GM21717 (cell line): Measurements from ENCODE around the gene CCDC73.
"Not testable (repeated sequence)": the region's sequence is repeated elsewhere in the genome, so short reads cannot be mapped to it uniquely, and the experiment has no call there.

ENCODE experiments used
- ATAC-seq: cut with Tn5 transposase; IDR thresholded peaks from one replicate; pipeline ENCODE4 v1.9.1; 2021; ENCODE audit warnings: mild to moderate bottlenecking, moderate library complexity; ENCODE audit not compliant: unreplicated experiment

Gene CCDC73

DNA sequence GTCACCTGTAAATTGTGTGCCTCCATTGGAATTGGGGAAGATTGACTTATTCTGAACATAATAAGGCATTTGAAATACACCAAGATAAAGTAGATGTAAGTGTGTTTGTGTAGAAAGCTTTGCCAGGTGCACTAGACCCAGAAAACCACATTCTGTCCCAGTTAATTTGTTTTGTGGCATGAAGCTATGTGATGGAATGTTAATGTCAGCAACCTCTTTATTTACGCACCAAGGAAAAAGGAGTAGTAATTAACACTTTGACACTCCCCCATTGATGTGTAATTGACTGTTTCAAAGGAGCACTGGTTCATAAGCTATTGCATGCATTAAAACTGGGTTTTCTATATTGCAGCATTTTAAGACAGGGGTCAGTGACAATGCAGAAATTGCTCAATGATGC lies 196.5 kb downstream of the CCDC73 start:
- no peak for ATAC-seq

DNA sequence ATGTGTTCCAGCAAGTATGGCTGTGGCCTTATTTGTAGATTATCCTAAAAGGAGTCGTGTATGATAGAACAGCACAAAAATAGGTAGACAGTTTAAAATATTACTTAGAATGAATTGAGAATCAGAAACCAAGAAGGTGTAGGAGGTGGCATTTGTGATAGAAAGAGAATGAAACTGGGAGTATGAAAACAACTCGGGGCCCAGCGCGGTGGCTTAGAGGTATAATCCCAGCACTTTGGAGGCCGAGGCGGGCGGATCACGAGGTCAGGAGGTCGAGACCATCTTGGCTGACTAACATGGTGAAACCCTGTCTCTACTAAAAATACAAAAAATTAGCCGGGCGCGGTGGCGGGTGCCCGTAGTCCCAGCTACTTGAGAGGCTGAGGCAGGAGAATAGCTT lies 198.3 kb downstream of the CCDC73 start:
- not testable (repeated sequence) for ATAC-seq

DNA sequence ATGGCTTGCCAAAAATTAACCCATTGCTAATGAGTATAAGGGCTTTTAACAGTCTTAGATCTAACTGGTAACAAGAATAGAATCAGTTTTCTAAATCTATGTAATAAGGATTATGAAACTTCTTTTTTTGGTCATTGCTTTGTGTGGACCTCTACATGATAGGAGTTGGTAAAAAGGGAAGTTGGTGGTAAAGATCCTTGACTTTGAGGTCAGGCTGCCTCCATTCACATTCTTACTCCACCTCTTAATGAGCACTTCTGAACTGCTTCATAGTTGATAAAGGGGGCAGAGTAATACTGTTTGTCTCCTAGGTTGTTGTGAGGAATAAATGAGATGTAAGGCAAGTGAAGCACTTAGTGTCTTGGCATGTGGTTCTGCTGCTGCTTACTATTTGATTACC lies 200.2 kb downstream of the CCDC73 start:
- no peak for ATAC-seq

DNA sequence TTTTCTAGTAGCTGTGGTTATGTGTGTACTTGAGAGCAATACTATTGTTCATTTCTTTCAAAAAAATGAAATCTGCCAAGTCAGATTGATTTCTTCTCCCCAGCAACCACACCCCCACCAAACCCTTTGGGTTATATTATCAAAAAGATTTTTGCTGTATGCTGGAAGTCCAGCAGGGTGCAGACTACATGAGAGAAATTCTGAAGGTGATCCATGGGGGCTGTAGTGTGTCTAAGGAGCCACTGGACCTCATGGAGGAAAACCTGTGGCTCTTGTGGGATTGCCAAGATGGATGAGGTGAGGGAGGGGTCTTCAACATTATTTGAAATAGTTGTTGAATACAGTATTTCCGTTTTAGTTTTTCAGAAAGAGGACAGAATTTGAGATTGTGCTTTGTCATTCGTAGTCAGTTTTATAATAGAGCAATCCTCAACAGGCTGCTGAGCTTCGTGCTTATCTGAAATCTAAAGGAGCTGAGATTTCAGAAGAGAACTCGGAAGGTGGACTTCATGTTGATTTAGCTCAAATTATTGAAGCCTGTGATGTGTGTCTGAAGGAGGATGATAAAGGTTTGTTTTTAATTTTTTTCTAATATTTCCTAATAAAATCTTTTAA lies 207.8 kb downstream of the CCDC73 start:
- no peak for ATAC-seq

DNA sequence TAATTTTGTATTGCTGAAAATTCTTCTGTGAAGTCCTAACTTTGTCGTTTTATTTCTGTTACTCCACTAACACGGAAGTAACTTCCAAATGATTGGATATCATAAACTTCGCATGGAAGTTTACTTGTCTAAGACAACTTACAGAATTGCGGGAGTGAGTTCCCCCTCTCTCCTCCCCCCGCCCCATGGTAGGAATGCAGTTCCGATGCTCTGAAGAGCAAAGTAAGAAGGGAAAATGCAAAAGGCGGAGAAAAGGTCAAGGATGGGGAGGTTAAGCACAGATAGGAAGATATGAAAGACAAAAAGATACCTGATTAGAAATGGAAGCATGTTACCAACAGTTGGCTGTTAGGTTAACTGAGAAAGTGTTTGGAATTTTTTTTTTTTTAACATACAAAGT lies 209.5 kb downstream of the CCDC73 start:
- ATAC-seq = no peak

DNA sequence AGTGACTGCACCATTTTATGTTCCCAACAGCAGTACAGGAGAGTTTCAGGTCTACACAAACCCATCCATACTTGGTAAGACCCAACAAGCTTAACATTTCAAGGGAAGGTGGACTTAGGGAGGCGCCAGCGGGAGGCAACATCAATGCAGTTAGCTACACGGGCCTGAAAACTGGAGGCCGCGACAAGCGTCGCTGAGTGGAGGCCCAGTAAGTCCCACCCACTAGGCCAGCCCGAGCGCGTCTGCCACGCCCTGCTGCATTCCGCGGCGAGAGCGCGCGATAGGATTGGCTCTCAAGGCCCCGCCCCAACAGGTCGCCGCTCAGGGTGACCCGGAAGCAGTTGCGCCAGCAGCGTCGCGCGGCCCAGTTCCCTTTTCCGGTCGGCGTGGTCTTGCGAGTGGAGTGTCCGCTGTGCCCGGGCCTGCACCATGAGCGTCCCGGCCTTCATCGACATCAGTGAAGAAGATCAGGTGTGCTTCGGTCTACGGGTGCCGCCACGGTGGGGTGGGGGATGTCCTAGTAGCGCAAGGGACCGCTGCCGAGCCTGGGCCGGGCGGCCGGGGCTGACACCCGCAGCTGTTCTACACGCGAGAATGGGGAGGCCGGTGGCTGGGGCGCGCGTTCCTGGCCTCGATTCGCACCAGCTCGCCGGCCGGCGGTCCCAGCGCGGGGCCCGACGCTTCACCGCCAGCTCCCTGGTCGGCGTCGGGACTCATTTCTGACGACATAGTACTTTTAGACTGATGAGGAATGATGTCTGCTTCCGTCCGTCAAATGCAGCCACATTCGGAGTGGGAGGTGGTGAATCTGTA lies 210.8 kb downstream of the CCDC73 start, which contains the start of gene EIF3M:
Gene EIF3M, plus strand, starts transcription at position 373 of the 813 bp plus-strand sequence. Its CDS starts 57 bp downstream, at position 430.
- ATAC-seq = peak; percentile 98

DNA sequence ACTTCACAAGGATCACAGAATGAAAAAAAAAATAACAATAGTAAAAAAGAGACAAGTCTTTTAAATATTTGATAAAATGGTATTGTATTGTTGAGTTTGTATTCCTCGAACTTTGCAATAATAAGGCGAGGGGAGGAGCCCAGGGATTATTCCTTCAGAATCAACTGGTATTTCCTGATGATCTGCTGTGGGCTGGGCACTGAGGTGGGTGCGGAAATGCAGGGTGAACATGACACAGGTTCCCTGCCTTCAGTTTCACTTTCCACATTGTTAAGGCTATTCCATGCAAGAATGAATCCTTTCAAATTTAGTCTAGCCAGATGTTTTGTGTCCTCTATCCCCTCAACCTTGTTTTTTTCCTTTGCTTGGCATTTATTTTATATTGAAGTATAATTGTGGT lies 212.9 kb downstream of the CCDC73 start:
- no peak for ATAC-seq

DNA sequence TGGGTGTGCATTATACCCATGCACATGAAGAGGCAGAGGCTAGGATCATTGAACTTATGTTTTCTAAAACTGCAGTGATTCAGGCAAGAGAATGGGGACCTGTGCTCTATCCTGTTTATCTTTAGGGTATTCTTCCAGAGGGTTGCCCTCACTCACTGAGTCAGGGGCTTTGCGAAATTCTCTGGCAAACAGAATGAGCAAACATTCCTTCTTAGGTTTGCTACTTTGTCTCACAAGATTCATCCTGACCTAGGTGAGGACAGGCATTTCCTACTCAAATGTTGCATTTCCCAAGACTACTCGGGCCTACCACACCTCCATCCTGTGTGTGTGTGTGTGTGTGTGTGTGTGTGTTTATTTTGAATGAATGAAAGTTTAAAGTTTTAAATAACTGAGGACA lies 213.5 kb downstream of the CCDC73 start:
- ATAC-seq = no peak

DNA sequence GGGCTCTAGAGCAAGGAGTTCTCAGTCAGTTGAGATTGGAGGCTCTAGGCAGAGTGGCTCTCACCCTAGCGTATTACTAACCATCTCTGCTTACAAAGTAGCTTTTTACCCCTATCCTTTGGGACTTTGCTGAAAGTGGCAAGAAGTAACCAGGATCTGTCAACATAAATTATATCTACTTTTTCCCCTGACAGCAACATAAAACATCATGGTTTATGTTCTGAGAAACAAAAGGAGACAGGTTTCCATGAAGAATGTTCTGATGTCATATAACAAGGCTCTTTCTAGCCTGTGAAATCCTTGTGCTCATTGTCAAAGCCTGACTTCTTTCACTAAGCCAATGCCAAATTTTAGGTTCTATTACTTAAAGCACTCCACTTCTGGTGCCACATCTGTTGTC lies 218.0 kb downstream of the CCDC73 start:
- ATAC-seq = no peak

DNA sequence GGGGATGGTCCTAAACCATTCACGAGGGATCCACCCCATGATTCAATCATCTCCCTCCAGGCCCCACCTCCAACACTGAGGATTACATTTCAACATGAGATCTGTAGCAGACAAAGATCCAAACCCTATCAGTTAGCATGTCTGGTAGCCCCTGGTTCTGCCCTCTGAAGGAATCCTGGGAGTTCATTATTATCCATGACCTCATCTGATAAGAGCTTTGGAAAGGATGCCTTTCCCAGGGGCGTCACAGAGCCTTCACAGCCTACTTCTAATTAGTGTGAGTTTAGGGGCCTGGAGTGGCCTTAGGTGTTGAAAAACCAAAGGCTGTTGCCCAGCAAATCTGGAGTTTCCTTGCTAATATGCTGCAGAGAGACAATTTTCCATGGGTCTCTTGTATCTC lies 219.4 kb downstream of the CCDC73 start:
- no peak for ATAC-seq

DNA sequence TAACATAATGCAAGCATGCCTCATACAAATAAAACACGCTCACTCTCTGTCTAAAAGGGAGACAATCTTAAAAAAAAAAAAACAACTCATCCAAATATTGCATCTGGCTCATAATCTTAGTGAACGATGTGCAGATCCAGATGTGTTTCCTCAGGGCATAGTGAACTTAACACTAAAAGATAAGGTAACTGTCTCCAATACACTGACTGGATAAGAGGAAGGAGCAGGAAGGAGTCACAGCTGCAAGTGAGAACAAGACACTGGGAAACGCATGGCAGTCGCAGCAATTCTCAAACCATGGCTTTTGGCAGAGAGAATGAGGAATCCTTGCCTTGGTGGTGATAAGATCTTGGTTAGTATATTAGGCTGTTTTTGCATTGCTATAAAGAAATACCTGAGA lies 220.0 kb downstream of the CCDC73 start:
- ATAC-seq = no peak

DNA sequence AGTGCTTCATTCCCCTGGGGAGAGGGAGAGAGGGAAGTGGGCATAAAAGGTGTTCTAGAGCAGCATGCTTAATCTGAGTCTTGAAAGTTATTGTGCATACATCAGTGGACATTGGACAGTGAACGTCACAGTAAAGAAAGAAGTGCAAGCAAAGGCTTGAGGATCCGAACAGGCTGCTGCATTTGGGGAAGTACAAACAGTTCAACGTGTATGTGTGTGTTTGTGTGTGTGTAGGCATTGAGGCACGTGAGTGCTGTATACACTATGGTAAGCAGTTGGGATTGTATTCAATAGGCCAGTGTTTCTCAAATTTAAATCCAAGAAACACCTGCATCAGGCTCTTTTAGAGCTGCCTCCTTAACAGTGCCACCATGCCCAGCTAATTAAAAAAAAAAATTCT lies 221.2 kb downstream of the CCDC73 start:
- ATAC-seq = no peak

DNA sequence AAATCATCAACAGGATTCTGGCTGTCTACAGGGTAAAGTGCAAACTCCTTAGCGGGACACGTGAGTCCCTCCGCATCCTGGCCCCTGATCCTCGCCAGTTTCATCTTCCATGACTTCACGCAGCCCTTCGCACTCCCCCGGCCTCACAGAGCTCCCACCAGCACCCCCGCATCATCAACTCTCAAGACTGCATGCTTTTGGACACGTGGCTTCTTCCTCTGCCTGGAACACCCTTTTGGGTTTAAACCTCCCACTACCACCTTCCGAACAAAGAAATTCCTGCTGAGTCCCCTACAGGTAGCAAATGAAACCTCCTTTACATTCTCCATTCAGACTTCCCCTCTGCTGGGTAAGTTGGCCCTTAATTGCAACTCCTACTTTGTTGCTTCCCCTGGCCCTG lies 223.4 kb downstream of the CCDC73 start:
- no peak for ATAC-seq

DNA sequence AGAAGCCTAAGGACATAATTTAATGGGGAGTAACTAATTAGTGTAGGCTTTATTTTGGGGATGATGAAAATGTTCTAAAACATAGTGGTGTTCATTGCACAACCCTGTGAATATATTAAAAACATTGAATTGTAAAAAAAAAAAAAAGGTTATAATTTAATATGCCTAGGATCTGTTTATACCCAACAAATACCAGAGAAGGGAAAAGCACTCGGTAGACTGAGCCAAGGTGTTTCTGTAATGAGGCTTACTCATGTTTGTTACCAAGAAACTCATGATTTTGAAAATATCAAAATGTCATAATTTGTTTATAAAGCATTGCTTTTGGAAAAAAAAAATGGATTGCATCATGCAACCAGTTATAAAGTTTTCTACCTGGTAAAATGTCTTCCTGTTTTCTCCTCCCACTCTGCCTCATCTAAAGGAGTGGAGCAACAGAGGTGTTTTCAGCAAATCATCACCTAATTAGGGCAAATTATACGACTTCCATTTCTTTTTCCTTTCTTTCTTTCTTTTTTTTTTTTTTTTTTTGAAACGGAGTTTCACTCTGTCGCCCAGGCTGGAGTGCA lies 225.1 kb downstream of the CCDC73 start:
- ATAC-seq = no peak

DNA sequence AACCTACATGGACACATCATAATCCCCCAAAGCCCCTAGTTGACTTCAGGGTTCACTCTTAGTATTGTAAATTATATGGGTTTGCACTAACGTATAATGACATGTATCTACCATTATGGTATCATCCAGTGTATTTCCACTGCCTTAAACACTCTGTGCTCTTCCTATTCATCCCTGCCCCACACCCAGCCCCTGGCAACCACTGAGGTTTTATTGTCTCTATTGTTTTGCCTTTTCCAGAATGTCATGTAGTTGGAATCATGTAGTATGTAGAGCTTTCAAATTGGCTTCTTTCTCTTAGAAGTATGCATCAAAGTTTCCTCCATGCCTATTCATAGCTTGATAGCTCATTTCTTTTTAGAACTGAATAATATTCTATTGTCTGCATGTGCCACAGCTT lies 227.3 kb downstream of the CCDC73 start:
- no peak for ATAC-seq

DNA sequence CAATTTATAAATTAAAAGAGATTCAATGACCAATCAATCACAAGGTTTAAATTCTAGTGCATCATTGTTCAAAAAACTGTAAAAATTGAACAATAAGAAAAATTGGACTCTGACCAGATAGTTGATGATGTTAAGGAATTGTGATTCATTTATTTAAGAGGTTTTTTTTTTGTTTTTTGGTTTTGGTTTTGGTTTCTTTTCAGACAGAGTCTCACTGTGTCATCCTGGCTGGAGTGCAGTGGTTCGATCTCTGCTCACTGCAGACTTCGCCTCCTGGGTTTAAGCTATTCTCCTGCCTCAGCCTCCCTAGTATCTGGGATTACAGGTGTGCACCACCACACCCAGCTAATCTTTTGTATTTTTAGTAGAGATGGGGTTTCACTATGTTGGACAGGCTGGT lies 227.9 kb downstream of the CCDC73 start:
- no peak for ATAC-seq

DNA sequence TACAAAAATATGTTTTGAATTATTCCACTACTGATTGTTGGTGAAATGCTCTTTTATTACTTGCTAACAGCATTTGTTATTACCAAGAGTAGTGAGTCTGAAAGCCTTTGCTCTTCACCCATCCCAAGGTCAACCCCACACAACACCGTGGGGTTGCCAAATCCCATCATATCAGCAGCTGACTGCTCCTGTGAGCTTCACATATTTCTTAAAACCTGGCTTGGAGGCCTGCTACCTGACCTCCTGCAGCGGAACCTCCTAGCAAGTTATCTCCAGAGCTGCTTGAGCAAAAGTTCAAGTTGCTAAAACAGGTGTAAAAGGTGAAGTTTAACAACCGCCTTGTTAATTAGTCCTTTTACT lies 230.9 kb downstream of the CCDC73 start:
- ATAC-seq = no peak

DNA sequence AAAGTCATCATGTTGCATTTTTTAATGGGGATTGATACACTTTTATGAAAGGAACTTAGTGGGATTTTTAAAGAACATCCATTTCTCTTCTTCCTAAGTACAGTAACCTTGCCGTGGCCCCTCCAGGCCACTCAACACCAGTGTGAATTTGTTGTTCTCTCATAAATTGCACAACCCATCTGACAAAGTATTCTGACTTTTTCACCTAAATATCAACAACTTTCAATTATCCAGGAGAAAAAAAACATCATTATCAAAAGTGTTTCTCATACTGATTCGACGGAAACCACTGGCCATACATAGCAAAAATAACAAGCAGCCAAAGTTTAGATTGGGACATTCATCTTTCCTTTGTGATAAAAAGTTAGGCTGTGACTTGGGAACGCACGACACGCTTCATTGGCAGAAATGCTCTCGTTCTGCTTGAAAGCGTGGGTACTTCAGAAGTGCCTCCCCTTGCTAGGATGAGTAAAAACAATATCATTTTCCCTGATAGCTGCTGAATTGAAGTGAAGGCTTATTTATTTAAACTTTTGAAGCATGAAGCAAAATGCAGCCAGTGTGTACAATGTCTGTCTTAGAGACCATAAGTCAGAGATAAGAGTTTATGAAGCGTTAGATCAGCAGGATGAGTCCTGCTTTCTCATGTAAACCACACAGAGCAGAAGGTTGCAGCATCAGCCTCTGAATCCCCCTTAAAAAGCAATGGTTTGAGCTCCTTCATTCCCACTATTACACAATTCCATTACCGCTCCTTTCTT lies 231.4 kb downstream of the CCDC73 start:
- no peak for ATAC-seq

DNA sequence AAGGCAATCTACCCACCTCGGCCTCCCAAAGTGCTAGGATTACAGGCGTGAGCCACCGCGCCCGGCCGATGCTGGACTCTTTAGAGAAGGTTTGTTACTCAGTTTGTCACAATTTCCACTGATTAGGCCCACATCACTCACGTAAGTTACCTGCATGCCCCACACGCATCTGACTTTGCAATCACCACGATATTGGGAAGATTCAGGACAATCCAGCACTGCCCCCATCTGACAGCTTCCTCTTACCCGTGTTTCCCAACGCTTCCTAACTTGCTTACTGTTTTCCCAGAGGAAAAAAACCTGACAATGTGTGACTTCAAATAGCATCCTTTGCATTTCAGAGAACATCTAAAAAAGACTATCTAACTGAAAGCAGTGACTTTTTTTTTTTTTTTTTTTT lies 232.6 kb downstream of the CCDC73 start:
- ATAC-seq = no peak

DNA sequence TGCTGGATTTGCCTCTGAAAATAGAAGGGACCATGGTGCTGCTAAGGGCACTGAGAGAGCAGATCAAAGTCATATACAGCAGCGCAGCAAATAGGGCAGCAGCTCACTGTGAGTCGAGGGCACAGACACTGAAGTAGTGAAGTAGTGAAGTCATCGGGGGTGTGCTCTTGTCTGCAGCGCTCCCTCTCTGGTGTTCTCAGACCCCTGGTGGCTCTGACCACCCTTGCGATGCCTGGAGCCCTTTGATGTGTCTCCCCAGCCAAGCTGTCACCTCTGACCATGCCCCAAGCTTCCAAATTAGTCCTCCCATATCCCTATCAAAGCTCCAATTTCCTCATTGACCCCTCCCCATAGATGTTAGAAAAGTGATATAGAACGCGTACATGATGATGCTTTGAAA lies 238.6 kb downstream of the CCDC73 start:
- ATAC-seq = no peak

DNA sequence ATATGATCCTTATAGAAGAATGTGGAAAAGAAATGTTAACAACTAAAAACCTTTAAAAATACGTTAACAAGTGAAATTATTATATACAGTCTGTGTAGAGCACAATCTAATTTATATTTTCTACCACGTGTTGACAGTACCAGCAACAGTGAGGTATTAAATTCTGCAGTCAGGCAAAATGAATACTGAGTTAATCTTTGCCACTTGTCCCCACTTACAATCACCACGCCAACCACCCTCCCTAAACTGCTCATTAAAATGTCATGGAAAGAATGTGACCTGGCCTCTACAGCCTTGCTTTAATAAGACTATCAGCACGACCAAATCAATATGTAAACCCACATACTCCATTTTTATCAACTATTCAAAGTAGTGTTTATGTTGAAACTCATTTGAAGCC lies 239.4 kb downstream of the CCDC73 start:
- no peak for ATAC-seq
